ENCODE data around the gene CCDC71. TPM values are rescaled to one million over a fixed set of nuclear protein-coding genes. Genes with fewer than 3 reads are reported as not detected.
A peak's percentile ranks its signal among the peaks of the same experiment; 100 is the strongest.

CCDC71 gene
- total and polyA plus RNA-seq, 2 of the 13 experiments (the other 11 are each of a cell fraction or from before 2014, with no cell fraction given) = 9.7 to 14.3 TPM

GRCh38 chr3:49173116-49173791 is 7.1 kb upstream of the CCDC71 start (continued):
- TF ChIP-seq RERE (CRISPR knock-in tag; IDR thresholded peaks at IDR 0.05; ENCODE audit: low read depth) = no peak
- 0 out of 2 replicates have a peak, but pooled peaks have one; percentile 24 for TF ChIP-seq REPIN1 (CRISPR knock-in tag; IDR thresholded peaks at IDR 0.05; ENCODE audit: borderline replicate concordance, low read depth)
- TF ChIP-seq HOMEZ (CRISPR knock-in tag; IDR thresholded peaks at IDR 0.05; ENCODE audit: low read depth) = no peak
- no peak for TF ChIP-seq ZBTB7B (CRISPR knock-in tag; IDR thresholded peaks at IDR 0.05)
- no peak for TF ChIP-seq ZNF333 (CRISPR knock-in tag; IDR thresholded peaks at IDR 0.05; ENCODE audit: borderline replicate concordance)
- TF ChIP-seq ATF7 (IDR thresholded peaks at IDR 0.05) = no peak
- no peak for TF ChIP-seq ATF7 (CRISPR knock-in tag; IDR thresholded peaks at IDR 0.05)
- TF ChIP-seq TBP (CRISPR knock-in tag; IDR thresholded peaks at IDR 0.05) = no peak
- no peak for TF ChIP-seq SCMH1 (CRISPR knock-in tag; IDR thresholded peaks at IDR 0.05; ENCODE audit: borderline replicate concordance)
- peak; percentile 64 for TF ChIP-seq PAXIP1 (CRISPR knock-in tag; conservative IDR thresholded peaks at IDR 0.05)
- TF ChIP-seq ETV5 (CRISPR knock-in tag; IDR thresholded peaks at IDR 0.05; ENCODE audit: borderline replicate concordance) = 0 out of 2 replicates have a peak, but pooled peaks have one; percentile 13
- TF ChIP-seq SRSF9 (IDR thresholded peaks at IDR 0.05; ENCODE audit: borderline replicate concordance, insufficient read depth, low read depth, low read length, poor library complexity, severe bottlenecking) = no peak
- TF ChIP-seq ZNF143 (CRISPR knock-in tag; IDR thresholded peaks at IDR 0.05) = no peak
- no peak for TF ChIP-seq MLXIP (CRISPR knock-in tag; IDR thresholded peaks at IDR 0.05; ENCODE audit: borderline replicate concordance)
- TF ChIP-seq ZNF260 (CRISPR knock-in tag; IDR thresholded peaks at IDR 0.05; ENCODE audit: borderline replicate concordance, low read depth) = no peak

Measured in HepG2 (cell line).